Mucosa of descending colon (tissue), 3 donors: Measurements from ENCODE around the gene RAB13. TPM values are rescaled to one million over a fixed set of nuclear protein-coding genes. Genes with fewer than 3 reads are reported as not detected.
A peak's percentile ranks its signal among the peaks of the same experiment; 100 is the strongest.

Experiments
- ATAC-seq: fragments of 200-7000 bp; cut with Tn5 transposase; one replicate; pipeline ENCODE4 v1.9.1; 2020; ENCODE audit warnings: mild to moderate bottlenecking, moderate library complexity
- DNase-seq, 3 donors: peaks; one replicate each; pipeline ENCODE4 v3.0.0-alpha.2; 2020
- H3K36me3 ChIP-seq: fragments of 200-600 bp; one replicate; pipeline ENCODE4 v1.8.0; 2021; ENCODE audit warnings: low read depth, mild to moderate bottlenecking
- H3K4me1 ChIP-seq: fragments of 200-600 bp; one replicate; pipeline ENCODE4 v1.8.0; 2021; ENCODE audit warnings: low read depth, mild to moderate bottlenecking
- H3K4me3 ChIP-seq: fragments of 200-600 bp; one replicate; pipeline ENCODE4 v1.8.0; 2021; ENCODE audit warnings: mild to moderate bottlenecking
- H3K9me3 ChIP-seq: fragments of 200-600 bp; one replicate; pipeline ENCODE4 v1.8.0; 2021; ENCODE audit warnings: mild to moderate bottlenecking
- intact Hi-C, 2 donors: fragments of 100-400 bp; cut with DNase I in 1 of 2; cut with micrococcal nuclease in 1 of 2; formaldehyde crosslinking; loops; one replicate each; pipeline versions ENCODE4 v1.11.0 to v1.11.1; 2022; cut with DNase I, micrococcal nuclease
- total RNA-seq, 3 donors: library from RNA; stranded (reverse); fragmentation: NEBNext Ultra II Directional in 2 of 3; extraction: Animal tissue kit (Norgen Biotek cat#: 25700) in 2 of 3; gene quantifications; one replicate each; pipeline versions ENCODE4 v1.2.1 to v1.2.4, GENCODE V29; 2021 to 2023
- TF ChIP-seq, protein P1 (sequence below): fragments of 200-600 bp; IDR thresholded peaks from one replicate; pipeline ENCODE4 v1.8.0; 2022; ENCODE audit warnings: antibody characterized with exemption, mild to moderate bottlenecking
- donor health status: DM: no; HTN: no; CAD: no; lungs with moderate emphysema.
- donor health status: DM: no; HTN: no; CAD: no.
- donor health status: DM: no; HTN: yes; CAD: no.

The RAB13 gene
- total RNA-seq, 3 donors from 2014 or later, result 55.4 to 82.5 (median 77.5) TPM

DNA sequence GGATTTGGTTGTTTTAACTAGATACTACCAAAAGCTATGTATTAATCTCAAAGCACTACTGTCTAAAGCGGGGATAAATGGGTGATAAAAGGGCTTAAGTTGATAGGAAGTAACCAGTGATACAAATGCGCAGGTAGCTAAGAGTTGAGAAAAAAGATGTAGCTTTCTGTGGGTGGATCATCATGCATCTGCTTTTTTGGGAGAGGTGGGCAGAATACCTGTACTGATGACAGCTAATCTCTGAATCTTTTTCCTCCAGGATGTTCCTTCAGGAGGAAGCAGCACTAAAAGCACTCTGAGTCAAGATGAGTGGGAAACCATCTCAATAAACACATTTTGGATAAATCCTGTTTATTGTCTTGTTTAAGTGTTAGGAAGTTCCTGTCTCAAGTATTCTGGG is 5.7 kb upstream of the RAB13 start:
- DNase-seq (no peak), ATAC-seq (no peak)
- Histone ChIP-seq H3K9me3 (no peaks in the 10 kb centered on the region), H3K4me1 (peaks cover 23% of the 10 kb centered on the region), H3K4me3 (no peak overlapping the region), H3K36me3 (no peaks in the 10 kb centered on the region)
- intact Hi-C loops, result no loop called here
- TF ChIP-seq, protein P1, sequence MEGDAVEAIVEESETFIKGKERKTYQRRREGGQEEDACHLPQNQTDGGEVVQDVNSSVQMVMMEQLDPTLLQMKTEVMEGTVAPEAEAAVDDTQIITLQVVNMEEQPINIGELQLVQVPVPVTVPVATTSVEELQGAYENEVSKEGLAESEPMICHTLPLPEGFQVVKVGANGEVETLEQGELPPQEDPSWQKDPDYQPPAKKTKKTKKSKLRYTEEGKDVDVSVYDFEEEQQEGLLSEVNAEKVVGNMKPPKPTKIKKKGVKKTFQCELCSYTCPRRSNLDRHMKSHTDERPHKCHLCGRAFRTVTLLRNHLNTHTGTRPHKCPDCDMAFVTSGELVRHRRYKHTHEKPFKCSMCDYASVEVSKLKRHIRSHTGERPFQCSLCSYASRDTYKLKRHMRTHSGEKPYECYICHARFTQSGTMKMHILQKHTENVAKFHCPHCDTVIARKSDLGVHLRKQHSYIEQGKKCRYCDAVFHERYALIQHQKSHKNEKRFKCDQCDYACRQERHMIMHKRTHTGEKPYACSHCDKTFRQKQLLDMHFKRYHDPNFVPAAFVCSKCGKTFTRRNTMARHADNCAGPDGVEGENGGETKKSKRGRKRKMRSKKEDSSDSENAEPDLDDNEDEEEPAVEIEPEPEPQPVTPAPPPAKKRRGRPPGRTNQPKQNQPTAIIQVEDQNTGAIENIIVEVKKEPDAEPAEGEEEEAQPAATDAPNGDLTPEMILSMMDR, result no peak

DNA sequence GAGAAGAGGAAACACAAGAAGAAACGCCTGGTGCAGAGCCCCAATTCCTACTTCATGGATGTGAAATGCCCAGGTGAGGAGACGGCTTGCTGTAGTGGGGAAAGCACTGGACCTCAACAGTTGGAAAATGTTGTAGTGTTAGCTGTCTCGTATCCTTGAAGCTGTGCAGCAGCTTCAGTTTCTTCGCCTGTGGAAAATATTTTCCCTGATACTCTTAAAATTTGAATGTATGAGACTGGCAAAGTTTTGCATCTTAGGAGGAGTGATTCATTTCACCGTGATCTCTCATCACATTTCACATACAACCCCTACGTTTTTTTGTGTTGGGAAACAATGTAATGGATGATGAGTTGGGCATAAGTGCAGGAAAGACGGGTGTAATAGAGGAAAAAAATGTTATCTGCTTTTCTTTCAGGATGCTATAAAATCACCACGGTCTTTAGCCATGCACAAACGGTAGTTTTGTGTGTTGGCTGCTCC is 5.1 kb upstream of the RAB13 start:
- no peak for DNase-seq
- no peaks in the 10 kb centered on the region for H3K36me3 ChIP-seq
- peaks cover 23% of the 10 kb centered on the region for H3K4me1 ChIP-seq
- H3K4me3 ChIP-seq, result peak overlapping the region; percentile 71
- no peaks in the 10 kb centered on the region for H3K9me3 ChIP-seq
- ATAC-seq, result no peak
- TF ChIP-seq, protein P1, result no peak
- intact Hi-C loops, result no loop called here

DNA sequence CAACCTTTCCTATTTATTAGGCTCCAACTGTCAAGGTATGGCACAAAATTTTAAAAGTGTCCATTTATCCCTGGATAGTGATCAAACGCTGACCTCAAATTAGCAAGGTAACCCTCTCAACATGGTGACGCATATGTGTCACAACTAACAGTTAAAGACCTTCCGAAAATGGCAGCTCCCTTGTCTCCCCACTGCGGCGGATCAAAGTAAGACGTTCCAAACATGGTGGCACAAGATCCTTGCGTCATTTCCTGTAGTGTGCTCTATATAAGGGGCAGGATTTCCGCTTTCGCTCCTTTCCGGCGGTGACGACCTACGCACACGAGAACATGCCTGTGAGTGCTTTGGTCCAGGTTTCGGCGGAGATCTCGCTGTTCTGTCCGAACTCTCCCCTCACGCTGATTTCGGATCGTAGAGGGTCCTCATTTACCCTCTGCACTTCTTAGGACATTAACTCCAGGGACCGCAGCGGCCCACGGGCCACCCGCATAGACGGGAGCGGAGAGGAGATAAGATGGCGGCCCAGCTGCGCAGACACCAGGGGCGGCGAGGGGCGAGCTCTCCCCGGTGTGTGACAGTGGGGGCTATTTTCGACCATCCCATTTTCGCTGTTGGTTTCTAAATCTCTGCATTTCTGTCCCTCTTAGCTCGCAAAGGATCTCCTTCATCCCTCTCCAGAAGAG is 4.5 kb upstream of the RAB13 start, which contains the start of gene RPS27:
Gene RPS27, plus strand, starts transcription at position 295 of the 683 bp plus-strand sequence. Its CDS starts 35 bp downstream, at position 330.
- ATAC-seq (peak; percentile 82), DNase-seq (peak; percentile 86 to 94 (median 90))
- Histone ChIP-seq H3K4me3 (peak within 1 kb of the TSS; percentile 71), H3K36me3 (no peaks in the 10 kb centered on the region), H3K9me3 (no peaks in the 10 kb centered on the region), H3K4me1 (peaks cover 23% of the 10 kb centered on the region)
- TF ChIP-seq, protein P1, result no peak
- intact Hi-C loops, result no loop called here

DNA sequence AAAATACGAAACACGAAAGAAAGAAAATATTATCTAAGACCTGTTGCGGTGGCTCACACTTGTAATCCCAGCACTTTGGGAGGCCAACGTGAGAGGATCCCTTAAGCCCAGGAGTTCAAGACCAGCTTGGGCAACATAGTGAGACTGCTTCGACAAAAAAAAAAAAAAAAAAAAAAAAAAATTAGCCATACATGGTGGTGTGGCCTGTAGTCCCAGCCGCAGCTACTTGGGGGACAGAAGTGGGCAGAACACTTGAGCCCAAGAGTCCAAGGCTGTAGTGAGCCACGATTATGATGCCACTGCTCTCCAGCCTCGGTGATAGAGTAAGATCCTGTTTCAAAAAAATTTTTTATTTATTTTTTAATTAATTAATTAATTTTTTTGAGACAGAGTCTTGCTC is 1.5 kb upstream of the RAB13 start:
- Histone ChIP-seq H3K4me1 (peaks cover 16% of the 10 kb centered on the region), H3K9me3 (no peaks in the 10 kb centered on the region), H3K4me3 (no peak overlapping the region), H3K36me3 (no peaks in the 10 kb centered on the region)
- DNase-seq, result peak in 1 of 3 donors; percentile 10
- intact Hi-C loops, result loop anchor here (5.0 to 10.0 kb wide), 3 partner anchors 185 to 313 kb away; partner anchors contain the start of genes ILF2 (in 1 of the 2) and NPR1 (in 1 of the 2)
- ATAC-seq, result no peak
- TF ChIP-seq, protein P1, result no peak

DNA sequence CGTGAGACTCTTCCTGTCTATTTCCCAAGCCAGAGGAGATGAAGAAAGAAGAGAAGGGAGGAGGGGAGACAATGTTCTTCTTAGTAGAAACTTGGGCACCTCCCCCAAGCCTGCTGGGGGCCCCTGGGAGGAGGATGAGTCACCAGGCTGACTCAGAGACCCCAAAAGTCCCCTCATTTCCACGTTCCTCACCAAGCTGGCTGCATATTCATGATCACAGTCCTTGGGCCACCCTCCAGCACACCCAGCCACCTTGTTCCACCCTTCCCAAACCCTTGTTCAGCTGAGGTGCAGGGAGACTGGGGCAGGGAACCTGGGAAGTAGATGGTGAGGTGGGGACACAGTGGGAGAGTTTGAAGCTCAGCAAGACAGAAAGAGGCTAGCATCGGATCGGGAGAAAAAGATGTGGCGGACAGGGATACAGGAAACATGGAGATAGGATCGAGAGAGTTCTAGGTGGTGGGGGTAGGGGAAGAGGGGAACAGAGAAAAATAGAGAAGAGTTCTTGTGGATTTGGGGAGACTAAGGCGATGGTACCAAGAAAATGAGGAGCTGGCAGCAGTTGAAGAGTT is 712 bp downstream of the RAB13 start:
- ATAC-seq (peak; percentile 3), DNase-seq (no peak)
- H3K4me3 ChIP-seq, result no peak overlapping the region
- intact Hi-C loops, result loop anchor here (5.0 to 10.0 kb wide), 3 partner anchors 183 to 311 kb away; partner anchors contain the start of genes ILF2 (in 1 of the 2) and NPR1 (in 1 of the 2)
- H3K9me3 ChIP-seq, result no peaks in the 10 kb centered on the region
- TF ChIP-seq, protein P1, result no peak
- no peaks in the 10 kb centered on the region for H3K36me3 ChIP-seq
- peaks cover 7% of the 10 kb centered on the region for H3K4me1 ChIP-seq
